Parathyroid adenoma (tissue), 2 donors: ENCODE measurements around the gene CCSER1.

Source experiments
- H2AFZ ChIP-seq: fragments of 300-600 bp; sonication (generic); one replicate; pipeline ENCODE4 v1.7.0; 2017; ENCODE audit warnings: antibody characterized with exemption, mild to moderate bottlenecking
- H3K27ac ChIP-seq: fragments of 300-600 bp; sonication (generic); one replicate; pipeline ENCODE4 v1.7.0; 2017
- H3K27me3 ChIP-seq: fragments of 300-600 bp; sonication (generic); one replicate; pipeline ENCODE4 v1.7.0; 2017; ENCODE audit warnings: low read length; ENCODE audit not compliant: control insufficient read depth, insufficient read depth
- H3K36me3 ChIP-seq: fragments of 300-600 bp; sonication (generic); one replicate; pipeline ENCODE4 v1.7.0; 2017; ENCODE audit warnings: low read length; ENCODE audit not compliant: control insufficient read depth, insufficient read depth
- H3K4me1 ChIP-seq: fragments of 300-600 bp; sonication (generic); one replicate; pipeline ENCODE4 v1.7.0; 2017; ENCODE audit warnings: control low read depth
- H3K4me2 ChIP-seq: fragments of 300-600 bp; sonication (generic); one replicate; pipeline ENCODE4 v1.7.0; 2017; ENCODE audit warnings: low read length
- H3K4me3 ChIP-seq: fragments of 300-600 bp; sonication (generic); one replicate; pipeline ENCODE4 v1.7.0; 2017; ENCODE audit warnings: low read depth, low read length
- H3K79me2 ChIP-seq: fragments of 300-600 bp; sonication (generic); one replicate; pipeline ENCODE4 v1.7.0; 2017; ENCODE audit warnings: control low read depth
- H3K9ac ChIP-seq: fragments of 300-600 bp; sonication (generic); one replicate; pipeline ENCODE4 v1.7.0; 2017; ENCODE audit warnings: mild to moderate bottlenecking
- H3K9me3 ChIP-seq: fragments of 300-600 bp; sonication (generic); one replicate; pipeline ENCODE4 v1.7.0; 2017; ENCODE audit warnings: low read length; ENCODE audit not compliant: control insufficient read depth
- CTCF ChIP-seq: fragments of 300-600 bp; sonication (generic); IDR thresholded peaks from one replicate; pipeline ENCODE4 v1.7.0; 2017; ENCODE audit warnings: antibody characterized with exemption, mild to moderate bottlenecking
- donor health status: primary hyperparathyroidism.

The CCSER1 gene

GRCh38 chr4:90421161-90421560 is 294.0 kb downstream of the CCSER1 start:
- no peak overlapping the region for H3K9ac ChIP-seq
- H3K36me3 ChIP-seq, result no peaks in the 10 kb centered on the region
- H3K9me3 ChIP-seq, result no peaks in the 10 kb centered on the region
- H3K27me3 ChIP-seq, result no peaks in the 10 kb centered on the region
- no peak overlapping the region for H3K4me2 ChIP-seq
- no peaks in the 10 kb centered on the region for H3K4me1 ChIP-seq
- no peak for TF ChIP-seq CTCF
- no peak overlapping the region for H2AFZ ChIP-seq
- H3K27ac ChIP-seq, result no peak overlapping the region
- no peaks in the 10 kb centered on the region for H3K79me2 ChIP-seq
- H3K4me3 ChIP-seq, result no peak overlapping the region

- H3K4me3 ChIP-seq, result no peak overlapping the region
- H2AFZ ChIP-seq, result no peak overlapping the region
- no peaks in the 10 kb centered on the region for H3K27me3 ChIP-seq
- no peak overlapping the region for H3K9ac ChIP-seq
- H3K79me2 ChIP-seq, result no peaks in the 10 kb centered on the region
- no peak overlapping the region for H3K4me2 ChIP-seq
- no peaks in the 10 kb centered on the region for H3K4me1 ChIP-seq
- no peaks in the 10 kb centered on the region for H3K36me3 ChIP-seq
- H3K27ac ChIP-seq, result no peak overlapping the region
- no peak for TF ChIP-seq CTCF
- no peaks in the 10 kb centered on the region for H3K9me3 ChIP-seq
Observed at GRCh38 chr4:90425893-90426292, 298.7 kb downstream of the CCSER1 start.

GRCh38 chr4:90438522-90438921 is 311.3 kb downstream of the CCSER1 start:
- Histone ChIP-seq H3K4me1 (no peaks in the 10 kb centered on the region), H3K27ac (no peak overlapping the region), H2AFZ (no peak overlapping the region), H3K4me3 (no peak overlapping the region), H3K36me3 (no peaks in the 10 kb centered on the region), H3K4me2 (no peak overlapping the region), H3K27me3 (no peaks in the 10 kb centered on the region), H3K9ac (no peak overlapping the region), H3K9me3 (no peaks in the 10 kb centered on the region), H3K79me2 (no peaks in the 10 kb centered on the region)
- no peak for TF ChIP-seq CTCF

- no peak overlapping the region for H3K27ac ChIP-seq
- peaks cover 4% of the 10 kb centered on the region for H3K4me1 ChIP-seq
- no peak overlapping the region for H3K9ac ChIP-seq
- no peak overlapping the region for H3K4me2 ChIP-seq
- H3K36me3 ChIP-seq, result no peaks in the 10 kb centered on the region
- no peak overlapping the region for H2AFZ ChIP-seq
- no peaks in the 10 kb centered on the region for H3K27me3 ChIP-seq
- no peak overlapping the region for H3K4me3 ChIP-seq
- no peak for TF ChIP-seq CTCF
- H3K79me2 ChIP-seq, result no peaks in the 10 kb centered on the region
- H3K9me3 ChIP-seq, result no peaks in the 10 kb centered on the region
Observed at GRCh38 chr4:90441770-90442169, 314.6 kb downstream of the CCSER1 start.

- no peak overlapping the region for H3K4me2 ChIP-seq
- no peaks in the 10 kb centered on the region for H3K36me3 ChIP-seq
- H3K9me3 ChIP-seq, result no peaks in the 10 kb centered on the region
- no peak overlapping the region for H2AFZ ChIP-seq
- H3K27ac ChIP-seq, result no peak overlapping the region
- no peaks in the 10 kb centered on the region for H3K27me3 ChIP-seq
- no peak overlapping the region for H3K4me3 ChIP-seq
- TF ChIP-seq CTCF, result no peak
- no peaks in the 10 kb centered on the region for H3K79me2 ChIP-seq
- H3K4me1 ChIP-seq, result peaks cover 4% of the 10 kb centered on the region
- H3K9ac ChIP-seq, result no peak overlapping the region
Observed at GRCh38 chr4:90442619-90443018, 315.4 kb downstream of the CCSER1 start.
